ENCODE data around the gene TNFAIP8L3.
A peak's percentile ranks its signal among the peaks of the same experiment; 100 is the strongest.

TNFAIP8L3 gene

DNA sequence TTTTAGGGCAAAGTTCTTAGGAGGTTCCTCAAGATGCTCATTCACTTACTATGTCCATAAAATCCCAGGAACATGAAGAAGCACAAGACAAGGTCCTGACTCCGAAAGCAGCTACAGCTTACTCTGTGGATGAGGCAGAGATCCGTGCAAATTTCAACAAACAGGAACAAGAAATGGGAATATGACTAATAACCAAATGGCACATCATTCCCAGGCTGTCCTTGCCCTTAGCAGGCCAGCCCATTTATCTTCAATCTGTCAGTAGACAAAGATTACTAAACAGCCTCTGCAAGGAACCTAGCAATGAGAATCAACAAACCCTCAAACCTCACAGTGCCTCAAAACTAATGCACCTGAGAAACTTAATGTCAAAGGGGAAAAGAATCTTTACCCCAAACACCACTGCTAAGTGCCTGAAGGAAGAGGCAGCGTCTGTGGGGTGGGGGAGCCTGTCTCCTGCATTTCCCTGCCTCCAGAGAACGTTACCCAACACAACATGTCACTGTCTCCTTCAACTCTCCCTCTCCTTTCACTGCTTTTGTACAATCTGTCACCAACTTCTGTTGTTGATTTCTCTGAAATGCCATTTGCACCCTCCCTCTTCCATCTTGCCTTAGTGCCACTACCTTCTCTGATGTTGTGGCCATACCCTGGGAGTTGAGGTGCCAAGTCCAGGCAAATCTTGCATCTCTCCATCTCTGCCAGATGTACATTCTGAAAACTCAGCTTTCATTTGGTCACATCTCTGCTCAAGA is 4.8 kb downstream of the TNFAIP8L3 start:
- no peak for DNase-seq (ENCODE audit: low read depth in 2 of 2)

DNA sequence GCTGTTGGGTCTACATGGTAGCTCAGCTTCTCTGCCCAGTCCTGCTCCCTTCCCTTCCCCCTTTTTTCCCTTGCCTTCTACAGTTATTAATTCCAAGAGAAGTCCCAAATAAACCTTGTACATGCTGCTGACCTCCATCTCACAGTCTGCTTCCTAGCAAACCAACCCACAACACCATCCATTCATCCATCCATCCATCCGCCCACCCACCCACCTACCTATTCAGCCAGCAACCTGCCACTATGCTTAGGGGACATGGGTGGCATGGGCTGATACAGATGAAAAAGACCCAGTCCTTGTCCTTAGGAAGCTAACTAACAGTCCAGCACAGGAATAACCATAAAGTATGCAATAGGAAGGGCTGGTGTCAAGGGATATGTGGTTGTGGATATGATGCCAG is 5.7 kb downstream of the TNFAIP8L3 start:
- DNase-seq (ENCODE audit: low read depth in 2 of 2) = no peak

DNA sequence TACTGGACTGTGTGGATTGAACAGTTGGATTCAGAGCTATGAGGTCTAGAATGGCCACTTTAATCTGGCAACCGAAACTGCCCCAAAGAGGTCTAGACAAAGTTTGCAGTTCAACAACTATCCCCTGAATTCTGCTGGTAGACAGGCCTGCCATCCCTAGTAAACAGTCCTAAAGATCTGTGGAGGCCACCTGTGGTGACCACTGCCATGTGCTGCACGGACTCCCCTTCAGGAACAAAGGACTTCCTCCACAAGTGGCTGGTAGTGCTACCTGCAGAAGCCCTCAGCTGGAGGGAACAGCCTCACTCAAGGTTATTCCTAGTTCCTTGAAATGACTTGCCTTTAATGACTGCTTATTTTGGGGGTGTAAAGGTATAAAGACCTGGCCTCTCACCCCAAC is 6.1 kb downstream of the TNFAIP8L3 start:
- DNase-seq (ENCODE audit: low read depth in 2 of 2) = no peak

- DNase-seq (ENCODE audit: low read depth in 2 of 2) = no peak
Observed at GRCh38 chr15:51087513-51087912, 7.2 kb downstream of the TNFAIP8L3 start.

DNA sequence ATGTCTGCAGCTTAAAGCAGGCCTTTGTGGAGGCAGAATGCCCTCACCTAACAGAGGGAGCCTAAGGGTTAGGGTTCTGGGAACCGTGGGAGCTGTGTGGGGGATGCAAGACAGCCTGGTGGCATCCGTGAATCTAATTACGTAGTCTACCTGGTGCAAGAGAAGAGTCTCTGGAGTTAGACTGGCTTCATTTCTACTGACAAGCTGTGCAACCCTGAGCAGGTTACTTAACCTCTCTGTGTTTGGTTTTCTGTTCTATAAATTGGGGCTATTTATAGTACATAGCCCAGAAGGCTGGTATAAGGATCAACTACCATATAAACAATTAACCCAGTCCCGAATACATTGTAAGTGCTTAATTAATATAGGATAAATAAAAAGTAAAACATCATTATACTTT is 8.3 kb downstream of the TNFAIP8L3 start:
- no peak for DNase-seq (ENCODE audit: low read depth in 2 of 2)

GRCh38 chr15:51085764-51086163 is 8.9 kb downstream of the TNFAIP8L3 start:
- no peak for DNase-seq (ENCODE audit: low read depth in 2 of 2)

DNA sequence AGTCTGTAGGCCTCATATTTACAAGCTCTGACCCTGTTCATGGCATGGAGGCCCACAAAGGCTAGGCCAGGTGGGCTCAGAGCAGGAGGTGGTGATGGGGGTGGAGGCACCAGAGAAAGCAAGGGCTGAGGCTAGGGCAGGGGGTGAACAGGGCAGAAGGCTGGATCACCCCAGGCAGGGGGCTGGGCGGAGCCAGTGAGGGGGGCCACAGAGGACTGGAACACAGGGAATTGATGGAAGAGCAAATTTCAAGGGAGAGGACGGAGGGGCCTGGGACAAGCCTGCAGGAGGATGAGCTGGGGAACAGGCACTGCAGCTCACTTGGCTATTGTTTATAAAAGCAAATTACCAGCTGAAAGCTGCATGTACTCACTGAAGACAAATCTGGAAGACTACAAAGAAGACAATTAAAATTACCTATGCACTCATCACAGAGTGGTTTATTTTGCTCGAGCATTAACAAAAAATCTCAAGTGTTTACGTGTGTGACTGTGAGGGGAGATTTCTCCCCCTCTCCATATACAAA is 11.0 kb downstream of the TNFAIP8L3 start:
- no peak for DNase-seq (ENCODE audit: low read depth in 2 of 2)

- no peak for DNase-seq (ENCODE audit: low read depth in 2 of 2)
Observed at GRCh38 chr15:51082246-51082645, 12.5 kb downstream of the TNFAIP8L3 start.

- DNase-seq (ENCODE audit: low read depth in 2 of 2) = no peak
Observed at GRCh38 chr15:51080286-51080685, 14.4 kb downstream of the TNFAIP8L3 start.

- no peak for DNase-seq (ENCODE audit: low read depth in 2 of 2)
Observed at GRCh38 chr15:51079226-51079625, 15.5 kb downstream of the TNFAIP8L3 start.

DNA sequence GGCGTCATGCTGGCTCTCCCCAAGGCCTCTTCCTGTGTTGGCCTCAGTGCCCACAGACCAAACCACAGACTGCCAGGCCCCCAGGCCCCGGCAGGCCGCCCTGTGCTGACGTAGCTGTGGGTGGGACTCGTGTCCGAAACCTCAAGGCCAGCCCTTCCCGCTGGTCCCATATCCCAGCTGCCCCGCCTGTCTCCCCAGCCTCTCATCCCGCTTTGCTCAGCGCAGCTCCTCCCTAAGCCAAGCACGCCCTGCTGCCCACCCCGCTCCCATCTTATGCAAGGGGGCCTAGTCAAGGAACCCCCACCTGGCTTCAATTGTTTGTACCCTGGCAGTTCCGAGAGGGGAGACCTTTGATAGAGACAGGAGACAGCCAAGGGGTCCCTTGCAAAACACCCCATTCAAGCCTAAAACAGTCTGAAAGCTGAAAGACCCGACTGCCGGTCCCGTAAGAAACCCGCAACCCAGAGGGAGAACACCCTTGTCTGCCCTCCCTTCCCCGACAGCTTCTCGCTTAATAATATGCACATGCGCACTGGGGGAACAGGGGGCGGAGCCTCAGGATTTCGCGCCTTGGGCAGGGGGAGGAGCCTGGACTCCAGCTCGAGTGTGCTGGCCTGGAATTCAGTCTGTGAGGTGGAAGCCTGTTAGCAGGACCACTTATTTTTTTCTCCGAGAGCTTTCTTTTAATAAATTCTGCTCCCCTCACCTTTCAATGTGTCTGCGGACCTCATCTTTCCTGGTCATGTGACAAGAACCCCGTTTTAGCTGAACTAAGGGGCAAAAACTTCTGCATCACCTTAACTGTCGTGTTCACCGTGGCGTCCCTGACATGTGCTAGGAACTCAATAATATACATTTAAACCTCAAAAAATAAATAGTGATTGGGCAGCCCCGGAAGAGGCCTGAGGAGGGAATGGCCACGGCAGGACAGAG is 17.2 kb downstream of the TNFAIP8L3 start:
- peak; percentile 23 to 61 for DNase-seq (ENCODE audit: low read depth in 2 of 2)

- no peak for DNase-seq (ENCODE audit: low read depth in 2 of 2)
Observed at GRCh38 chr15:51076524-51077220, 18.0 kb downstream of the TNFAIP8L3 start.

GRCh38 chr15:51075826-51076523 is 18.7 kb downstream of the TNFAIP8L3 start:
- DNase-seq (ENCODE audit: low read depth in 2 of 2) = no peak

DNA sequence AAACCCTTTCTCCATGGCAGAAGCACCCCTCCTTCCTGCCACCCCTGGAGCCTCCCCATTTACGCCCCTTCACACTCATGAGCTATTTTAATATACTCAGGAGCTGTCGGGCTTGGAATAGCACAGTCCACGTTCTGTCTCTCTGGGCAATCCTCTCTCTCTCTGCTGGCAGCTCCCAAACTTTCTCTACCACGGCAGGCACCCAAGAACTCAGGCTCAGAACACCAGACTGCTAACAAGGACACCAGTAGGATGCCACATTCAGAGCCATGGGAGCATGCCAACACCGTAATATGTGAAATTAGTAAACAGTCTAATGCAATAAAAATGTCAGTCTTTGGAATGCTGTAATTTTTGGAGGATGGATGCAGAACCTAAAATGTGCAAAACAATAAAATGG is 19.3 kb downstream of the TNFAIP8L3 start:
- DNase-seq (ENCODE audit: low read depth in 2 of 2) = no peak

DNA sequence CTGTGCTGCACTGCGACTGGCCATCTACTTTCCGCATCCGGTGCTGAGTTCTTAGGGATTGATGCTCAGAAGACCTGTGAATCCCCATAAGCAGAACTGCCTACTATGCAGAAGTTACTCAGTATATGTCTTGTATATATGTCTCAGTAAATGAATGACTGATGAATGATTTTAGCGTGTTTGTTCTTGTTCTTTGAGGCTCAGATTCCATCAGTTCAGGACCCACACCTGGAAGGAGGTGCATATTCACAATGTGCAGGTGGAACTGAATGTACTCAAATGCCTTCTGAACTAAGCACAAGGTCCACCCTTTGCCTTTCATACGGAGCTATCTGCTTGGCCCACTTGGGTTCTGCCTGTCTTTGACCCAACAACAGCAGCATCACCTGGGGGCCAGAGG is 19.8 kb downstream of the TNFAIP8L3 start:
- DNase-seq (ENCODE audit: low read depth in 2 of 2) = no peak

- no peak for DNase-seq (ENCODE audit: low read depth in 2 of 2)
Observed at GRCh38 chr15:51071578-51071977, 23.1 kb downstream of the TNFAIP8L3 start.

GRCh38 chr15:51069983-51070382 is 24.7 kb downstream of the TNFAIP8L3 start:
- DNase-seq (ENCODE audit: low read depth in 2 of 2) = no peak

- DNase-seq (ENCODE audit: low read depth in 2 of 2) = no peak
Observed at GRCh38 chr15:51067510-51067909, 27.2 kb downstream of the TNFAIP8L3 start.

- DNase-seq (ENCODE audit: low read depth in 2 of 2) = no peak
Observed at GRCh38 chr15:51065781-51066180, 28.9 kb downstream of the TNFAIP8L3 start.

GRCh38 chr15:51065261-51065660 is 29.4 kb downstream of the TNFAIP8L3 start:
- DNase-seq (ENCODE audit: low read depth in 2 of 2) = no peak

DNA sequence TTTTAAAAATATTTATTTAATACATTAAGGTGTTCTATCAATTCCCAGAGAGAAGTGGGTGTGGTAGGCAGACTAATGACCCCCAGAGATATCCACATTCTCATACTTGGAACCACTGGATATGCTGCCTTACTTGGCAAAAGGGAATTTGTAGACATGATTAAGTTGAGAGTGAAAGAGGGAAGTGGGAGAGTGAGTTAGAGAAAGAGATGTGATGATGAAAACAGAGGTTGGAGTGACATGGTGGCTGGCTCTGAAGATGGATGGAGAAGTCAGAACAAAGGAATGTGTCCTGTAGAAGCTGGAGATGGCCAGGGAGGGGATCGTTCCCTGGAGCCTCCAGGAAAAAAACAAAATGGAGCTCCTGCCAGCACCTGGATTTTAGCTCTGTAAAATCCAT is 32.0 kb downstream of the TNFAIP8L3 start:
- DNase-seq (ENCODE audit: low read depth in 2 of 2) = no peak
